DND-41 (cell line): ENCODE measurements around the gene BGN.

Experiments used
- CTCF ChIP-seq: IDR thresholded peaks from 2 replicates; pipeline ENCODE4 v1.5.1; 2012; ENCODE audit warnings: borderline replicate concordance, low read length, moderate library complexity, mild to moderate bottlenecking; ENCODE audit not compliant: poor library complexity, severe bottlenecking; ENCODE audit errors: extremely low read depth
- EZH2 ChIP-seq: IDR thresholded peaks from 3 replicates; pipeline ENCODE4 v1.6.1; 2012; ENCODE audit warnings: borderline replicate concordance, low read depth, mild to moderate bottlenecking, moderate library complexity, low read length, inconsistent platforms; ENCODE audit not compliant: severe bottlenecking

DNA sequence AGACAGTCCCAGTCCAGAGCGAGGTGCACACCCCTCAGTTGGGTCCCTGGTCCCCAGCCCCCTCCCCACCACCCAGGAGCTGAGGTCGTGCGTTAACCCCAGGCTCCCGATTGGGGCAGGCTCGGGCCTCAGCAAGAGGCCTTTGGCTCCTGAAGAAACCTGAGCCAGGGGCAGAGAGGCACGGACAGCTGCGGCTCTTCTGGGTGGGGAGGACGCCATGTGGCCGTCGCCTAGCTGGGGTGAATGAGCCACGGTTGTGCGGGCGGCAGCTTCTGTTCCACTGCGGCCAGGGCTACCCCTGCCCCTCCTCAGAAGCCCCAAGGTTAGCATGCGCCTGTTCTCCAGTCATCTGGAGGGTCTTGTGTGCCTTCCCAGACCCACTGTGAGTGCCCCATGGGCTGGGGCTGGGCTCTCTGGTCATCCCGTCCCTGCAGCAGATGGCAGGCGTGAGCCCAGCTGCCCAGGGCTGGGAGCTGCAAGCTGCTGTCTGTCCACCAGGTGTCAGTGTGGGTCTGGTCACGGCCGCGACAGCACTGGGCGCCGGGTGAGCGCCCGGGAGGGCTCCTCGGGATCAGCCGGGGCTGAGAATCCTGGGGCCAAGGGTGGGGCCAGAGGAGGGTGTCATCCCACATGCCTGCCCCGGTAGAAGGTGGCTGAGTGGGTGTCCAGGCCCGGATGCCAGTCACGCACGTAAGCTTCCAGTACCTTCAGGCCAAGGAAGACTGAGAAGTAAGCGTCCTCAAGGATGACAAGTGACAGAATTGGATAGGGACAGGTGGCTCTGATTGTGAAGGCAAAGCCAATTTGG lies 44.6 kb downstream of the BGN start:
- TF ChIP-seq CTCF (peak; percentile 83), EZH2 (no peak)
